Measurements from ENCODE around the gene NCKAP5.

DNA sequence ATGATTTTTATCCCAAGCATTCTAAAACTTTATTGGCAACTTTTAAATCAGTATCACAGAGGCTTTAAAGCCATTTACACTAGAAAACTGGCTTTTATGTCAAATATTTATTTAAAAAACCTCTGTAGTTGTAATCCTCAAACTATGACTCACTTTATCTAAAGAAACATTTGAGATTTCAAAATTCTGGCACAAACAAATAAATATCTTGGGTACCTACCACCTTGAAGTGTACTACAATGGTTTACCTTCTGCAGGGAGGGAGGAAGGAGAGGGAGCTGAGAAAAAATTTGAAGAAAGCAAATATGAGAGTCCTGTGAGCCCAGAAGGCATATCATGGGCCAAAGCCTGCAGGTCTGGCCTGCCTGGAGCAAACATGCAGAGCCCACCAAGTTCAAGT, 155.6 kb downstream of the NCKAP5 start:
- TF ChIP-seq, protein P1, sequence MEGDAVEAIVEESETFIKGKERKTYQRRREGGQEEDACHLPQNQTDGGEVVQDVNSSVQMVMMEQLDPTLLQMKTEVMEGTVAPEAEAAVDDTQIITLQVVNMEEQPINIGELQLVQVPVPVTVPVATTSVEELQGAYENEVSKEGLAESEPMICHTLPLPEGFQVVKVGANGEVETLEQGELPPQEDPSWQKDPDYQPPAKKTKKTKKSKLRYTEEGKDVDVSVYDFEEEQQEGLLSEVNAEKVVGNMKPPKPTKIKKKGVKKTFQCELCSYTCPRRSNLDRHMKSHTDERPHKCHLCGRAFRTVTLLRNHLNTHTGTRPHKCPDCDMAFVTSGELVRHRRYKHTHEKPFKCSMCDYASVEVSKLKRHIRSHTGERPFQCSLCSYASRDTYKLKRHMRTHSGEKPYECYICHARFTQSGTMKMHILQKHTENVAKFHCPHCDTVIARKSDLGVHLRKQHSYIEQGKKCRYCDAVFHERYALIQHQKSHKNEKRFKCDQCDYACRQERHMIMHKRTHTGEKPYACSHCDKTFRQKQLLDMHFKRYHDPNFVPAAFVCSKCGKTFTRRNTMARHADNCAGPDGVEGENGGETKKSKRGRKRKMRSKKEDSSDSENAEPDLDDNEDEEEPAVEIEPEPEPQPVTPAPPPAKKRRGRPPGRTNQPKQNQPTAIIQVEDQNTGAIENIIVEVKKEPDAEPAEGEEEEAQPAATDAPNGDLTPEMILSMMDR (IDR thresholded peaks at IDR 0.05), result no peak
- TF ChIP-seq POLR2A (IDR thresholded peaks at IDR 0.05), result no peak
- TF ChIP-seq EP300 (IDR thresholded peaks at IDR 0.05), result no peak
